H9 (cell line): ENCODE data around the gene TMEM33. TPM values are rescaled to one million over a fixed set of nuclear protein-coding genes. Genes with fewer than 3 reads are reported as not detected.

Source experiments
- DNase-seq: peaks from one replicate; pipeline ENCODE4 v3.0.0-alpha.2; 2017
- H2AFZ ChIP-seq: one replicate; pipeline ENCODE4 v1.6.1; 2013; ENCODE audit warnings: mild to moderate bottlenecking, low read length, control low read depth, moderate library complexity
- H2AK5ac ChIP-seq: 2 replicates; pipeline ENCODE4 v1.6.1; 2013; ENCODE audit warnings: low read length, control low read depth, mixed read lengths; ENCODE audit not compliant: insufficient read length
- H2BK120ac ChIP-seq: one replicate; pipeline ENCODE4 v1.6.1; 2013; ENCODE audit warnings: low read depth, mild to moderate bottlenecking, low read length, control low read depth, inconsistent platforms; ENCODE audit not compliant: poor library complexity, severe bottlenecking
- H2BK12ac ChIP-seq: 2 replicates; pipeline ENCODE4 v1.6.1; 2013; ENCODE audit warnings: low read length, control low read depth, mixed read lengths, low read depth; ENCODE audit not compliant: insufficient read length
- H2BK15ac ChIP-seq: 2 replicates; pipeline ENCODE4 v1.6.1; 2013; ENCODE audit warnings: low read depth, low read length, control low read depth
- H2BK20ac ChIP-seq: one replicate; pipeline ENCODE4 v1.6.1; 2013; ENCODE audit warnings: low read depth, mild to moderate bottlenecking, low read length, control low read depth, inconsistent platforms; ENCODE audit not compliant: poor library complexity, severe bottlenecking
- H2BK5ac ChIP-seq: 2 replicates; pipeline ENCODE4 v1.6.1; 2013; ENCODE audit warnings: low read length, control low read depth, mixed read lengths; ENCODE audit not compliant: insufficient read length
- H3K14ac ChIP-seq: 2 replicates; pipeline ENCODE4 v1.6.1; 2013; ENCODE audit warnings: low read length, control low read depth; ENCODE audit not compliant: insufficient read depth
- H3K18ac ChIP-seq: 2 replicates; pipeline ENCODE4 v1.6.1; 2013; ENCODE audit warnings: low read depth, mild to moderate bottlenecking, mixed read lengths, low read length, control low read depth; ENCODE audit not compliant: insufficient read length
- H3K23ac ChIP-seq: 2 replicates; pipeline ENCODE4 v1.6.1; 2013; ENCODE audit warnings: low read length, control low read depth, mixed read lengths, low read depth; ENCODE audit not compliant: insufficient read length
- H3K23me2 ChIP-seq: 2 replicates; pipeline ENCODE4 v1.6.1; 2013; ENCODE audit warnings: low read depth, mild to moderate bottlenecking, mixed read lengths, low read length, control low read depth; ENCODE audit not compliant: insufficient read length, poor library complexity, severe bottlenecking
- H3K27ac ChIP-seq: 2 replicates; pipeline ENCODE4 v1.5.1; 2013; ENCODE audit warnings: low read length, control low read depth, mixed read lengths, low read depth; ENCODE audit not compliant: insufficient read length
- H3K27me3 ChIP-seq: 2 replicates; pipeline ENCODE4 v1.6.1; 2013; ENCODE audit warnings: low read length, control low read depth, inconsistent platforms; ENCODE audit not compliant: insufficient read depth
- H3K4ac ChIP-seq: 2 replicates; pipeline ENCODE4 v1.6.1; 2013; ENCODE audit warnings: low read depth, mild to moderate bottlenecking, control low read depth, inconsistent platforms, low read length, moderate library complexity
- H3K4me1 ChIP-seq: 2 replicates; pipeline ENCODE4 v1.6.1; 2013; ENCODE audit warnings: low read length, control low read depth, inconsistent platforms; ENCODE audit not compliant: insufficient read depth
- H3K4me2 ChIP-seq: 2 replicates; pipeline ENCODE4 v1.6.1; 2013; ENCODE audit warnings: low read length, control low read depth, mixed read lengths; ENCODE audit not compliant: insufficient read length, insufficient read depth
- H3K56ac ChIP-seq: 2 replicates; pipeline ENCODE4 v1.6.1; 2013; ENCODE audit warnings: low read depth, mild to moderate bottlenecking, mixed read lengths, low read length, control low read depth; ENCODE audit not compliant: insufficient read length
- H3K79me1 ChIP-seq: 2 replicates; pipeline ENCODE4 v1.6.1; 2013; ENCODE audit warnings: low read depth, mild to moderate bottlenecking, moderate library complexity, low read length, control low read depth, inconsistent platforms; ENCODE audit not compliant: insufficient read depth, poor library complexity, severe bottlenecking
- H3K79me2 ChIP-seq: 2 replicates; pipeline ENCODE4 v1.6.1; 2013; ENCODE audit warnings: low read length, control low read depth, inconsistent platforms; ENCODE audit not compliant: insufficient read depth
- H3K9ac ChIP-seq: 2 replicates; pipeline ENCODE4 v1.6.1; 2013; ENCODE audit warnings: low read length, control low read depth, mixed read lengths; ENCODE audit not compliant: insufficient read length; ENCODE audit errors: extremely low read depth
- H3K9me3 ChIP-seq: one replicate; pipeline ENCODE4 v1.6.1; 2013; ENCODE audit warnings: low read depth, low read length, inconsistent platforms; ENCODE audit not compliant: control insufficient read depth
- H3T11ph ChIP-seq: one replicate; pipeline ENCODE4 v1.6.1; 2013; ENCODE audit warnings: mild to moderate bottlenecking, low read length, control low read depth, inconsistent platforms
- H4K20me1 ChIP-seq: one replicate; pipeline ENCODE4 v1.6.1; 2013; ENCODE audit not compliant: control insufficient read depth, insufficient read length, insufficient read depth
- H4K5ac ChIP-seq: 2 replicates; pipeline ENCODE4 v1.6.1; 2013; ENCODE audit warnings: low read depth, mild to moderate bottlenecking, mixed read lengths, low read length, control low read depth; ENCODE audit not compliant: insufficient read length
- H4K8ac ChIP-seq: replicated peaks from 2 replicates; pipeline ENCODE4 v1.6.1; 2013; ENCODE audit warnings: low read length, control low read depth, mixed read lengths, low read depth; ENCODE audit not compliant: insufficient read length
- H4K91ac ChIP-seq: 2 replicates; pipeline ENCODE4 v1.6.1; 2013; ENCODE audit warnings: low read depth, mild to moderate bottlenecking, moderate library complexity, mixed read lengths, low read length, control low read depth; ENCODE audit not compliant: insufficient read length
- H3K27ac Mint-ChIP-seq, 3 experiments: 2 replicates in 2 of 3; 3 replicates in 1 of 3; pipeline ENCODE4 v1.8.0; 2020 to 2021; ENCODE audit warnings: mixed read lengths in 3 of 3, mild to moderate bottlenecking in 1 of 3, moderate library complexity in 1 of 3
- H3K27me3 Mint-ChIP-seq: 2 replicates; pipeline ENCODE4 v1.8.0; 2021; ENCODE audit warnings: low read depth, mild to moderate bottlenecking, moderate library complexity, mixed read lengths
- H3K36me3 Mint-ChIP-seq, 3 experiments: 2 replicates in 2 of 3; 3 replicates in 1 of 3; pipeline ENCODE4 v1.8.0; 2020 to 2021; ENCODE audit warnings: low read depth in 3 of 3, mixed read lengths in 3 of 3; ENCODE audit not compliant: insufficient read depth in 1 of 3
- H3K4me1 Mint-ChIP-seq, 2 experiments: 2 replicates each; pipeline ENCODE4 v1.8.0; 2020; ENCODE audit warnings: mixed read lengths in 2 of 2
- H3K4me3 Mint-ChIP-seq, 2 experiments: 2 replicates in 1 of 2; 3 replicates in 1 of 2; pipeline ENCODE4 v1.8.0; 2020 to 2021; ENCODE audit warnings: mild to moderate bottlenecking in 2 of 2, mixed read lengths in 2 of 2, moderate library complexity in 1 of 2
- H3K9me3 Mint-ChIP-seq, 2 experiments: 2 replicates in 1 of 2; 3 replicates in 1 of 2; pipeline ENCODE4 v1.8.0; 2020; ENCODE audit warnings: mild to moderate bottlenecking in 2 of 2, mixed read lengths in 2 of 2, moderate library complexity in 1 of 2
- WGBS: extraction: QIAGEN DNeasy Blood & Tissue Kit; methylation state at CpG from one replicate; pipeline ENCODE4 v1.1.7; 2013; ENCODE audit warnings: missing lambda C conversion rate, low lambda C conversion rate, mixed read lengths; ENCODE audit not compliant: insufficient read length; ENCODE audit errors: extremely low coverage; 5-methylcytosine and 5-hydroxymethylcytosine counted together
- total RNA-seq: library from RNA; stranded (reverse); gene quantifications from 2 replicates; pipeline ENCODE4 v1.2.1, GENCODE V29; 2021
- TF ChIP-seq, protein P1 (sequence below): fragments of 200-600 bp; sonication (generic); conservative IDR thresholded peaks from 3 replicates; pipeline ENCODE4 v1.8.0; 2021; ENCODE audit warnings: antibody characterized with exemption, mild to moderate bottlenecking

The TMEM33 gene
- total RNA-seq, 1 experiment from 2014 or later: 74.2 TPM

DNA sequence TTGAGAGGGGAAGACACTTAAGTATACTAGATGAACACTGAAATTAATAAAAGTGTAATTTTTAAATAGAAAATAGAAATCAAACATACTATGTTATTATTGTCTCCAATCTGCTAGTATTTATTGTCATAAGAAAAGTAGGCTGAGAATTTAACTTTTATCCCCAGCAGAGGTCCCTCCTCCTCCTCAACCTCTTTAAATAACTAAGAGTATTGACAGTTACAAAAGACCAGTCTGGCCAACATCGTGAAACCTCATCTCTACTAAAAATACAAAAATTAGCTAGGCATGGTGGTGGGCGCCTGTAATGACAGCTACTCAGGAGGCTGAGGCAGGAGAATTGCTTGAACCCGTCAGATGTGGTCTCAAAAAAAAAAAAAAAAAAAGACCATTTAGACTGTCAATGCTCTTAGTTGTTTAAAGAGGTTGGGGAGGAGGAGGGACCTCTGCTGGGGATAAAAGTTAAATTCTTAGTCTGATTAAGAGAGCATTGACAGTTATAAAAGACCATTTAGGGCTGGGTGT, 59.3 kb downstream of the TMEM33 start:
- peaks cover 10 to 12% of the 10 kb centered on the region in 2 experiments for H3K4me1 Mint-ChIP-seq
- Histone ChIP-seq H4K8ac (no peak overlapping the region), H3K23me2 (peaks cover 12% of the 10 kb centered on the region), H2BK15ac (no peak overlapping the region), H3K18ac (no peak overlapping the region), H3K4me1 (no peaks in the 10 kb centered on the region), H2BK12ac (no peak overlapping the region), H3T11ph (no peak overlapping the region), H4K5ac (no peak overlapping the region), H3K27me3 (no peaks in the 10 kb centered on the region), H3K27ac (no peak overlapping the region), H3K56ac (no peak overlapping the region), H2AFZ (no peak overlapping the region), H3K4me2 (no peak overlapping the region), H2BK5ac (no peak overlapping the region), H3K79me1 (peaks cover 9% of the 10 kb centered on the region), H3K4ac (no peak overlapping the region), H4K20me1 (no peaks in the 10 kb centered on the region), H2BK20ac (no peak overlapping the region), H2AK5ac (no peak overlapping the region), H2BK120ac (no peak overlapping the region), H3K23ac (no peak overlapping the region), H4K91ac (no peak overlapping the region), H3K79me2 (peaks cover 8% of the 10 kb centered on the region; the same call in 1 of the 2 replicates), H3K14ac (no peak overlapping the region), H3K9ac (no peak overlapping the region), H3K9me3 (no peaks in the 10 kb centered on the region)
- no CpG with 5 or more reads among the region's 3 CpGs for WGBS
- DNase-seq: no peak
- no peaks in the 10 kb centered on the region for H3K9me3 Mint-ChIP-seq
- H3K27me3 Mint-ChIP-seq: no peaks in the 10 kb centered on the region
- no peak overlapping the region for H3K27ac Mint-ChIP-seq
- peaks cover 0 to 3% (median 0%) of the 10 kb centered on the region in 3 experiments; a peak in 2 of 7 replicates for H3K36me3 Mint-ChIP-seq
- no peak overlapping the region for H3K4me3 Mint-ChIP-seq
- TF ChIP-seq, protein P1, sequence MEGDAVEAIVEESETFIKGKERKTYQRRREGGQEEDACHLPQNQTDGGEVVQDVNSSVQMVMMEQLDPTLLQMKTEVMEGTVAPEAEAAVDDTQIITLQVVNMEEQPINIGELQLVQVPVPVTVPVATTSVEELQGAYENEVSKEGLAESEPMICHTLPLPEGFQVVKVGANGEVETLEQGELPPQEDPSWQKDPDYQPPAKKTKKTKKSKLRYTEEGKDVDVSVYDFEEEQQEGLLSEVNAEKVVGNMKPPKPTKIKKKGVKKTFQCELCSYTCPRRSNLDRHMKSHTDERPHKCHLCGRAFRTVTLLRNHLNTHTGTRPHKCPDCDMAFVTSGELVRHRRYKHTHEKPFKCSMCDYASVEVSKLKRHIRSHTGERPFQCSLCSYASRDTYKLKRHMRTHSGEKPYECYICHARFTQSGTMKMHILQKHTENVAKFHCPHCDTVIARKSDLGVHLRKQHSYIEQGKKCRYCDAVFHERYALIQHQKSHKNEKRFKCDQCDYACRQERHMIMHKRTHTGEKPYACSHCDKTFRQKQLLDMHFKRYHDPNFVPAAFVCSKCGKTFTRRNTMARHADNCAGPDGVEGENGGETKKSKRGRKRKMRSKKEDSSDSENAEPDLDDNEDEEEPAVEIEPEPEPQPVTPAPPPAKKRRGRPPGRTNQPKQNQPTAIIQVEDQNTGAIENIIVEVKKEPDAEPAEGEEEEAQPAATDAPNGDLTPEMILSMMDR: peak; percentile 28; the same call in 2 of the 3 replicates
